HL-60 (cell line): Measurements from ENCODE around the gene PROM1.

Source experiments
- DNase-seq, 2 experiments: peaks; one replicate each; pipeline ENCODE4 v3.0.0-alpha.2; 2010 to 2020; ENCODE audit warnings: low read depth in 1 of 2, low spot score in 1 of 2
- H3K27ac ChIP-seq: fragments of 250-450 bp; sonication (Bioruptor Pico); replicated peaks from 2 replicates; pipeline ENCODE4 v1.5.1; 2020; ENCODE audit warnings: mild to moderate bottlenecking, moderate library complexity
- H3K27me3 ChIP-seq: fragments of 250-450 bp; sonication (Bioruptor Pico); 2 replicates; pipeline ENCODE4 v1.5.1; 2021; ENCODE audit warnings: mild to moderate bottlenecking, moderate library complexity; ENCODE audit not compliant: insufficient read depth, poor library complexity, severe bottlenecking
- H3K4me3 ChIP-seq: replicated peaks from 2 replicates; pipeline ENCODE4 v1.5.1; 2011; ENCODE audit warnings: mild to moderate bottlenecking, control low read depth, low read length; ENCODE audit not compliant: insufficient read depth
- GABPA ChIP-seq: IDR thresholded peaks from 2 replicates; pipeline ENCODE4 v1.6.1; 2012; ENCODE audit warnings: low read depth
- POLR2AphosphoS5 ChIP-seq: IDR thresholded peaks from 2 replicates; pipeline ENCODE4 v1.6.1; 2012; ENCODE audit warnings: low read depth
- SPI1 ChIP-seq: IDR thresholded peaks from 2 replicates; pipeline ENCODE4 v1.6.1; 2012; ENCODE audit warnings: low read depth, mild to moderate bottlenecking, borderline replicate concordance
- TF ChIP-seq, protein P1 (sequence below): IDR thresholded peaks from one replicate; pipeline ENCODE4 v1.5.1; 2011; ENCODE audit warnings: low read length, control low read depth, inconsistent platforms; ENCODE audit not compliant: insufficient read depth
- TF ChIP-seq, protein P2 (sequence below): IDR thresholded peaks from 2 replicates; pipeline ENCODE4 v1.6.1; 2012; ENCODE audit warnings: low read depth; ENCODE audit not compliant: insufficient replicate concordance

The PROM1 gene

DNA sequence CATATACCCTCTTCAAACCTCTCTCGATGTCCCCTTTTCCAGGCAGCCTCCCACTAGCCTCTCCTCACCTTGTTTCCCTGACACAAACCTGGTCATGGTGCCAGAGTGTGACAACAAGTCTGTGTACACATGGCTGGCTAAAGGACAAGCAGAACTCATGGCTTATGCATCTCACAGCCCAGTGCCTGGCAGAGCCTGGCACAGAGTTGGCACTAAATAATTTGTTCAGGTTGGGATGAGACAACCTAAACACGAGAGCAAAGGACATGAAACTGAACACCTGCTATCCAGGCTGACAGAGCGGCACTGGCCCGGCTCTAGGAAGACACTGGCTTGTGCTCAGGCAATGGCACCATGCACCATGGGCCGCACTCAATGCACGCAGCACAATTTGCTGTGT lies 72.7 kb downstream of the PROM1 start:
- Histone ChIP-seq H3K4me3 (no peak overlapping the region), H3K27me3 (no peaks in the 10 kb centered on the region), H3K27ac (no peak overlapping the region)
- TF ChIP-seq, protein P1, sequence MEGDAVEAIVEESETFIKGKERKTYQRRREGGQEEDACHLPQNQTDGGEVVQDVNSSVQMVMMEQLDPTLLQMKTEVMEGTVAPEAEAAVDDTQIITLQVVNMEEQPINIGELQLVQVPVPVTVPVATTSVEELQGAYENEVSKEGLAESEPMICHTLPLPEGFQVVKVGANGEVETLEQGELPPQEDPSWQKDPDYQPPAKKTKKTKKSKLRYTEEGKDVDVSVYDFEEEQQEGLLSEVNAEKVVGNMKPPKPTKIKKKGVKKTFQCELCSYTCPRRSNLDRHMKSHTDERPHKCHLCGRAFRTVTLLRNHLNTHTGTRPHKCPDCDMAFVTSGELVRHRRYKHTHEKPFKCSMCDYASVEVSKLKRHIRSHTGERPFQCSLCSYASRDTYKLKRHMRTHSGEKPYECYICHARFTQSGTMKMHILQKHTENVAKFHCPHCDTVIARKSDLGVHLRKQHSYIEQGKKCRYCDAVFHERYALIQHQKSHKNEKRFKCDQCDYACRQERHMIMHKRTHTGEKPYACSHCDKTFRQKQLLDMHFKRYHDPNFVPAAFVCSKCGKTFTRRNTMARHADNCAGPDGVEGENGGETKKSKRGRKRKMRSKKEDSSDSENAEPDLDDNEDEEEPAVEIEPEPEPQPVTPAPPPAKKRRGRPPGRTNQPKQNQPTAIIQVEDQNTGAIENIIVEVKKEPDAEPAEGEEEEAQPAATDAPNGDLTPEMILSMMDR: no peak
- TF ChIP-seq SPI1 (no peak), GABPA (no peak), POLR2AphosphoS5 (no peak)
- TF ChIP-seq, protein P2, sequence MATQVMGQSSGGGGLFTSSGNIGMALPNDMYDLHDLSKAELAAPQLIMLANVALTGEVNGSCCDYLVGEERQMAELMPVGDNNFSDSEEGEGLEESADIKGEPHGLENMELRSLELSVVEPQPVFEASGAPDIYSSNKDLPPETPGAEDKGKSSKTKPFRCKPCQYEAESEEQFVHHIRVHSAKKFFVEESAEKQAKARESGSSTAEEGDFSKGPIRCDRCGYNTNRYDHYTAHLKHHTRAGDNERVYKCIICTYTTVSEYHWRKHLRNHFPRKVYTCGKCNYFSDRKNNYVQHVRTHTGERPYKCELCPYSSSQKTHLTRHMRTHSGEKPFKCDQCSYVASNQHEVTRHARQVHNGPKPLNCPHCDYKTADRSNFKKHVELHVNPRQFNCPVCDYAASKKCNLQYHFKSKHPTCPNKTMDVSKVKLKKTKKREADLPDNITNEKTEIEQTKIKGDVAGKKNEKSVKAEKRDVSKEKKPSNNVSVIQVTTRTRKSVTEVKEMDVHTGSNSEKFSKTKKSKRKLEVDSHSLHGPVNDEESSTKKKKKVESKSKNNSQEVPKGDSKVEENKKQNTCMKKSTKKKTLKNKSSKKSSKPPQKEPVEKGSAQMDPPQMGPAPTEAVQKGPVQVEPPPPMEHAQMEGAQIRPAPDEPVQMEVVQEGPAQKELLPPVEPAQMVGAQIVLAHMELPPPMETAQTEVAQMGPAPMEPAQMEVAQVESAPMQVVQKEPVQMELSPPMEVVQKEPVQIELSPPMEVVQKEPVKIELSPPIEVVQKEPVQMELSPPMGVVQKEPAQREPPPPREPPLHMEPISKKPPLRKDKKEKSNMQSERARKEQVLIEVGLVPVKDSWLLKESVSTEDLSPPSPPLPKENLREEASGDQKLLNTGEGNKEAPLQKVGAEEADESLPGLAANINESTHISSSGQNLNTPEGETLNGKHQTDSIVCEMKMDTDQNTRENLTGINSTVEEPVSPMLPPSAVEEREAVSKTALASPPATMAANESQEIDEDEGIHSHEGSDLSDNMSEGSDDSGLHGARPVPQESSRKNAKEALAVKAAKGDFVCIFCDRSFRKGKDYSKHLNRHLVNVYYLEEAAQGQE: no peak
- no peak for DNase-seq

DNA sequence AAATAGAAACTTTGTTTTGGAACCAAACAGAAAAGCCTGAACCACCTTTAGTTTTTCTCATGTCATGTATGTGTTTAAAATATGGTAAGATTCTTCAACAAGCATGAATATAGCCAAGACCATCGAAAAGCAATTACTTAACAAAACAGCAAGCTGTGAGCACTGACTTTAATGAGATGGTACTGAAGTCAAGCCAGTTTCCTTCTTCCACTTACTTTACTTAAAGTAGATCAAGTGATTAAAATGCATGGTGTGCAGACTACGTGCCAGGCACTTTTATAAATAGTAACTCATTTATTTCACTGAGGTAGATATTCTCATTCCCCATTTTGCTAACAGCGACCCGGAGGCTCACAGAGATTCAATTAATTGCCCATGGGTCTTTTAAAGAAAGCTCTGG lies 74.7 kb downstream of the PROM1 start:
- Histone ChIP-seq H3K27me3 (no peaks in the 10 kb centered on the region), H3K4me3 (no peak overlapping the region), H3K27ac (no peak overlapping the region)
- no peak for DNase-seq
- TF ChIP-seq GABPA (no peak), SPI1 (no peak), POLR2AphosphoS5 (no peak)
- TF ChIP-seq, protein P2: no peak
- TF ChIP-seq, protein P1: no peak

DNA sequence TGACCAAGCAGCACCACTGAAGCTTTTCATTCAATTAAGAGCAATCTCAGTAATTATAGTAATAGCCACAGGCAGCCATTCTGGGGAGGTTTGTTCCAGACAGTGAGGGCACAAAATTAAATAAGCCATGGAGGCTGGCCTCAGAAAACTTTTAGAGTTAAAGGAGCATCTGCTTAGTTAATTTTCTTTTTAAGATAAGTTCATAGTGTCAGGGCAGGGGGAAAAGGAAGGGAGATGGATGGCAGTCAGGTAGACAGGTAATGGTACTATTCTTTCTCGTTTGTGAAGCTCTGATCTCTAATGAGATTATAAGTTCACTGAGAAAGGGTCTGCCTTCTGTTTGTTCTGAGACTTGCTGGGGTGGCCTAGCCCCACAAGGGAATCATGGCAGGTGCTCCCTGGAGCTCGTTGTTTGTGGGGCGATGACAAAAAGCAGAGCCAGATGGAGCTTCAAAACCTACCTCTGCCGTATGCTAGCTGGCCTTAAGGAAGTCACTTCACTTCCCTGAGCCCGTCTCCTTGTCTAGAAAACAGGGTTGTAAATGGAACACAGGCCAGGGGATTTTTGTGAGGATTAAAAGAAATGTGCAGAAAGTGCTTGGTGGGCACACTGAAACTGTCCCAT lies 76.2 kb downstream of the PROM1 start:
- TF ChIP-seq POLR2AphosphoS5 (no peak), GABPA (no peak), SPI1 (no peak)
- TF ChIP-seq, protein P2: no peak
- TF ChIP-seq, protein P1: no peak
- Histone ChIP-seq H3K27me3 (no peaks in the 10 kb centered on the region), H3K27ac (no peak overlapping the region), H3K4me3 (no peak overlapping the region)
- DNase-seq: no peak
